ENCODE results near the gene RBPJ.
"Not testable (repeated sequence)": the region's sequence is repeated elsewhere in the genome, so short reads cannot be mapped to it uniquely, and the experiment has no call there.

Gene RBPJ

DNA sequence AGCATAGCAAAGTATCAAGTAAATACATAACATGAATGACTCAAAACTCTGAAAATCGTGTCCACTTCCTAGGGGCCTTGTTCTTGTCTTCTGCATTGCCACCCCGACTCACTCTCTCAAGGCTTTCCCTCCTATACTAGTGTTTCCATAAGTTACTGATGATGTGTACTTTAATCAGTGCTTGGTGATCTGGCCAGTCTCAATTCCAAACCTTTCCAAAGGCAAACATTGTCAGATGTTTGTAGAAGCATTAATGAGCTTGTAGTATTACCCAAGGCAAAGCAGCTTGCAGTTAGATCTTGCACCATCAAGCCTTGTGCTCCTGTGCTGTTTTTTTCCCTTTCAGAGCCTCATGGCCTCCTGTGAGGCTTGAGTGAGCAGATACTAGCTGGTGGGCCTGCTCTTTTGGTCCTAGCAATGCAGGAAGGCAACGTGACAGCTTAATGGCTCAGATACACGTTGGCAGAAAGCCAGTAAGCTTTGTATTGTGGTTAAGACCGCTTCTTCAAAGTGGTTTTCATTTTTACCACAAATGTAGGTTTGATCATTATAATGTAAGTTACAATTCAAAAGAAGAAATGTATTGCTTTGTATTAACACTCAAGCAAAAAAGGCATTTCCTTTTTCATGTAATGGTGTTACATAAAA lies 51.8 kb downstream of the RBPJ start:
- DNase-seq (ENCODE audit: low read depth, low spot score), result peak; percentile 41

DNA sequence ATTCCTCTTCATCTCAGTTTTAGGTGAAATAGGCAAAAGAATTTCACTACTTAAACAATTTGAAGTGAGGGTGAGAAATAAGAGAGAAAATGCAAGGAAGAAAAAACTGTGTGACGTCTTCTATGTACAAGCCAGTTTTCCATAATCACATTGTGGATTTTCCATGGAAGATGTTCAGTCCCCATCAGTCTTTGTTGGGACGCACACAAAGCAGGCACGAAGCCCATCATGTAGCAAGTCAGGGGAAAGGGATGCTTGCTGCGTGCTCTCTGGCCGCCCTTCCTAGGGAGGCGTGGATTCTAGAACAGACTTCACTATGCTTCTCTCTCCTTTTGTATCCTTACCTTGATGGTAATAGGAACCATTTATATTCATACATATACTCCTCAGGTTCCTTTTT lies 54.7 kb downstream of the RBPJ start:
- no peak for DNase-seq (ENCODE audit: low read depth, low spot score)

DNA sequence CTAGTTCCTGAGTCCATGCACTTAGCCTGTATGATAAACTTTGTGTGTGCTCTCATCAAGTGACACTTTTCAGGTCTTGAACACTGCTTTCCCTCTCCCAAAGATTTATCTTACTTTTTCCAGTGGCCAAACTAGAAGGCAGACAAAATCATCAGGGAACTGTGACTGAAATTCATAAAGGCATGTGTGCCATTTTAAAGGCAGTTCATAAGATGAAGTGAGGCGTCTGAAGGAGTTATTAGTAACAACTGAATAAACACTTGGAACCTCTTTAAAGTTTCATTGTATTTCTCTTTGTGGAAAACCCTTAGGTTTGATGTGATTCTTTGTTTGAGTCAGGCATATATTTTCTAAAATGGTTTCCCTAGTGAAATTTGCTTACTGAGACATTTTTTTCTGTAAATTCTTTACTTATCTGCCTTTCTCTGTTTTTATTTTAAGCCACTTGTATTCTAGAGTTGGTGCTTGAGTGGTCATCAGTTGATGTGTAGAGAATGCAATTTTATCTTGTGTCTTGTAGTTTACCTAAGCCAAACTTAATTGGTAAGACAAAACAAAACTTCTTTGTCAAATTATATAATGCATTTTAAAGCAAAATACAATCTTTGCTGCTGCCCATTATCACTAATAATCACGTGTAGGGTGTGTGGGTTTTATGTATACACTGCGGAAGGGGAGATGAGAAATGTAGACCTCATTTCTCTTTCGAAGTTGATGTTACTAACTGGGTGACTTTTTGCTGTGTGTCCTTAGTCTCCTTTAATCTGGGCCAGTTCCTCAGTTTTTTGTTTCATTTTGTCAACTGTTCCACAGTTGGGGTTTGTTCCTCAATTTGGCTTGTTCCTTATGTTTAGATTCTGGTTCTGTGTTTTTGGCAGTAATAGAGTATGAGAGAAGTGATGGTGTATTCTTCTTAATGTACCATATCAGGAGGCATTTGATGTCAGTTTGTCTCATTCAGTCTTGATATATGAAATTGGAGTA lies 56.8 kb downstream of the RBPJ start:
- DNase-seq (ENCODE audit: low read depth, low spot score), result no peak

DNA sequence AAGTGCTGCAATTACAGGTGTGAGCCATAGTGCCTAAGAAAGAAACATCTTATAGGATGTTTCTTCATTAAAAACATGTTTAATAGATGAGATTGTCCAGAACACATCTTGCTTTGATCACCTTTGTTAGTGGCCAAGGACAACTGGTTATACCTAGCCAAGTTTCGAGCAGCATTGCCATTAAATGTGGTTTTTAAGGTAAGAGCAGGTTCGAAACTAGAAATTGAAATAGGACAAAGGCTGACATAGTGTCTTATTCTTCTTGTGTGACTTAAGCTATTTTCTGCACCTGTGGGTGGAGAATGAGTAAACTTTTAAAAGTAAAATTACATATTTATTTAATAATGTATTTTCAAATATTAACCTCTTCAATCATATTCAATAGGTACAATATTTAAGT lies 59.0 kb downstream of the RBPJ start:
- no peak for DNase-seq (ENCODE audit: low read depth, low spot score)

DNA sequence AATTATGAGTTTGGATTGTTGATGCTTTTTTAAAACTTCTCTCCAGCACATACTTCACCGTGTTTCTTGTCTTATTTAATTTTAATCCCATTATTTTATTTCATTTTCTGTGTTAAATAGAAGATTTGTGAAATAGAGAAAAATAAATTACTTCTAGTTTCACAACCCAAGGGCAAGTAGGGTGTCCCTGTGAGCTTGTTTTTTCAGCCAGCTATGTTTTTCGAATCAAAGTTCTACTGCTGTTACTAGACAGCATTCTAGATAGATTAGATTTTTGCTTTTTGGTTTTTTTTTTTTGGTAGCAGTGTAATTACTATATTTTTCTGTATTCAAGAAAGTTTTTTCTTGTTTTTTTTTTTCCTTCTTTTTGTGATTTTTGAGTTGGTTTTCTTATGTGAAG lies 59.9 kb downstream of the RBPJ start:
- DNase-seq (ENCODE audit: low read depth, low spot score), result no peak

DNA sequence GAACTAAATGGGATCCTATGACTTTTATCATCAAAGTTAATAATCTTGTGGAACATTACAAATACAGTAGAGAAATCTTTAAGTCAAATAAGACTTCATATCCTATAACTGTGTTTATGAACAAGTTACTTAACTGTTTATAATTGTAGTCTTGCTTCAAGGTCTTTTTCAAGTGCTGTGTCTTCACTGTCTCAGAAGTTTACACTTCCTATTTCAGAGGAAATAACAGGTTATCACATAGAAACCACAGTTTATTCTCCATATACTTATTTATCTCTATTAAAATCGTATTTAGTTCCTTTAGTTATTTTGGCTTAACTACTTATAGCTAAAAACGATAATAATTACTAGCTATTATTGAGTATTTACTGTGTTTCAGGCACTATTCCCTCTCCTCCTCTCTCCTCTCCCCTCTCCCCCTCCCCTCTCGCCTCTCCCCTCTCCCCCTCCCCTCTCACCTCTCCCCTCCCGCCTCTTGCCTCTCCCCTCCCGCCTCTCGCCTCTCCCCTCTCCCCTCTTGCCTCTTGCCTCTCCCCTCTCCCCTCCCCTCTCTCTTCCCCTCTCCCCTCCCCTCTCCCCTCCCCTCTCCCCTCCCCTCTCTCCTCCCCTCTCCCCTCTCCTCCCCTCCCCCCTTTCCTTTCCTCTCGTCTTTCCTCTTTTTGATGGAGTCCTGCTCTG lies 63.7 kb downstream of the RBPJ start:
- no peak for DNase-seq (ENCODE audit: low read depth, low spot score)

DNA sequence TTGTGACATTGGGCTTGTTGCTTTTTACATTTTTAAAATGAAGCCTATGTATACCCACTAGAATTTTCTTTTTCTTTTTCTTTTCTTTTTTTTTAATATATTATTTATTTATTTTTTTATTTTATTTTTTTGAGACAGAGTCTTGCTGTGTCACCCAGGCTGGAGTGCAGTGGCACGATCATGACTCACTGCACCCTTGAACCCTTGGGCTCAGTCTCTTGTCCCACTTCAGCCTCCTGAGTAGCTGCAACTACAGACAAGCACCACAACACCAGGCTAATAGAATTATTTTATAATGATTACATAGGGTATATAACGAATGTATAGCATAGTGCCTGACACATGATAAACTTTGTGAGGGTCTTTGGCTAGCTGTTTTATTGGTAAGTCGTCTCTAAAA lies 64.9 kb downstream of the RBPJ start:
- no peak for DNase-seq (ENCODE audit: low read depth, low spot score)

DNA sequence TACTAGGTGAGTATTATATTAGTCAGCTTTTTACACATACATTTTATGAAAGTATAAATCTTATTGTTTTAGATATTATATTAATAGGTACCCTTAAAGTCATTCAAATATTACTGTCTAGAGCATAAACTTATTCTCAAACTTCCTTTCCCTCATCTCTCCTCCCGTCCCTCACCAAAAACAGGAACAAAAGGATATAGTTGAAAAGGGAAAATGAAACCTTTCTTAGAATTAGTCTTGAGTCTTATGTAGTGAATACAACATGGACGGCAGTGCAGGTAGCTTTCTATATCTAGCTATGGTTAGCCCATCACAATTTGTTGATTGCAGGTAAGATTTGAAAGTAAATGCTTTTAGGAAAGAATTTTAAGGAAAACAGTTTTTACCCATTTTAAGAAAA lies 65.6 kb downstream of the RBPJ start:
- DNase-seq (ENCODE audit: low read depth, low spot score), result no peak

DNA sequence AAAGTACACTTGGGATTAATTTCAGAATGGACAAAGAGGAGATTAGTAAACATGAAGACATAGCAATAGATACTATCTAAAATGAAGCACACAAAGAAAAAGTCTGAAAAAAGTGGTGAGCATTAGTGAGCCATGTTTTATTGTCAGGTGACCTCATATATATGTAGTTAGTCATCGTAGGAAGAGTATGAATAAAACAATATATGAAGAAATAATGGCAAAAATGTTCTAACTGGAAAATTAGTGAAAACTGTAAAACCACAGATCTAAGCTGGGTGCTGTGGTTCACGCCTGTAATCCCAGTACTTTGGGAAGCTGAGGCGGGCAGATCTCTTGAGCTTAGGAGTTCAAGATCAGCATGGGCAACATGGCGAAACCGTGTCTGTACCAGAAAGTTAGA lies 67.9 kb downstream of the RBPJ start:
- no peak for DNase-seq (ENCODE audit: low read depth, low spot score)

DNA sequence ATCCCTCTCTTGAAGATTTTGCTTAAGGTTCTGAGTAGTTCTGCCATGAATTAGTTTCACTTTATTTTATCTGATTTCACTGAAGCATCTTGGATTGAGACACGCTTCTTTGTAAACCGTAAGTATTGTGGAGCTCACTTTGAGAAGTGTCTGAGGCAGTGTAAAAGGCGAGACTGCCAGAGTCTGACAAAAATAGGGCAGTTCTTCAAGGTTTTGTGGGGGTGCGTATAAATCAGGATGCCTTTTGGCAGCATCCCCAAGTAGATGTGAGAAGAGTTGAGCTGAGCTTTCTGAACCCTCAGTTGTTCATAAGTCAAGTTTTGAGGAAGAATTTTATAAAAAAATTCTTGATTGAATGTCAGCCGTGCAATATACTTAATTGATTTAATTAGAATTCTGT lies 76.3 kb downstream of the RBPJ start:
- no peak for DNase-seq (ENCODE audit: low read depth, low spot score)

DNA sequence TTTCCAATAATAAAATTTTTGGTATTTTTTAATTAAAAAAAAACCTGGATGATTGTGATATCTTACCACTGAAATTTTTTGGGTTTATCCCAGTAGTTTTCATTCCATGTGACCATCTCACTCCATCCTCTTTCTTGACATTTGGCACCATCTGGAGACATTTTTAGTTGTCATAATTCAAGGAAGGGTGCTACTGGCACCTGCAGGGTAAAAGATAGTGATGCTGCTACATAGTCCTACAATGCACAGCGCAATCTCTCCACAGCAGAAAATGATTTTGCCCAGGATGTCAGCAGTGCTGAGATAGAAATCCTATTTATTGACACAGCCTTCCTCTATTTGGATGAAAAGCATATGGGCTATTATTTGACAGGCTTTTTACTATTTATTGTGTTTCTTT lies 79.3 kb downstream of the RBPJ start:
- no peak for DNase-seq (ENCODE audit: low read depth, low spot score)

DNA sequence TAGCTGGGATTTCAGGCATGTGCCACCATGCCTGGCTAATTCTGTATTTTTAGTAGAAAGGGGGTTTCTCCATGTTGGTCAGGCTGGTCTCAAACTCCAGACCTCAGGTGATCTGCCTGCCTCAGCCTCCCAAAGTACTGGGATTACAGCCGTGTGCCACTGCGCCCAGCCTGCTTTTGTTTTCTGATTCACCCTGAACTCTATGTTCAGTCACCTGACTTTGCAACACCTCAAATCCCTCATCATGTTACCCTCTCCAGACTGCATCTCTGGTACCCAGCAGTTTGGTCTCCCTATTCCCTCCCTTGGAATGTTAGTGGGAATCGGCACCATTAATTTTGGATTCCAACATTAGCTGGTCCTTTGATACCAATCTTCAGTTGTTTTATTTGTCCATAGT lies 81.2 kb downstream of the RBPJ start:
- DNase-seq (ENCODE audit: low read depth, low spot score), result not testable (repeated sequence)

DNA sequence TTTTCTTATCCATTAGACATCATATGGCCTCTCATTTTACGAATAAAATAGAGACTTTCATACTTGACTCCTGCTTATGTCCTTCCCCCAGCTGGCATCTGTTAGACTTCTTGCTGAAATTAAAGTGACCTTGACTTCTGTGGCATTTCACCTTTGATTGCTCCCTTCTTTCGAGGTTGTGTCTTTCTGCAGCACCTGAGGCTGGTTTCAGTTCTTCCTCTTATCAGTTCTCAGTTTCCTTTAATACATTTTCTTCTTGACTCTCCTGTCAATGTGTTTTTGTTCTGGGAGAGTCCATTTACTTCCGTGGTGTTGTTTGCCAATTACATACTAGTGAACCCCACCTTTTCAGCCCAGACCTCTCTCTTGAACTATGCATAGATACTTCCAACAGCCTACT lies 81.6 kb downstream of the RBPJ start:
- DNase-seq (ENCODE audit: low read depth, low spot score), result no peak

DNA sequence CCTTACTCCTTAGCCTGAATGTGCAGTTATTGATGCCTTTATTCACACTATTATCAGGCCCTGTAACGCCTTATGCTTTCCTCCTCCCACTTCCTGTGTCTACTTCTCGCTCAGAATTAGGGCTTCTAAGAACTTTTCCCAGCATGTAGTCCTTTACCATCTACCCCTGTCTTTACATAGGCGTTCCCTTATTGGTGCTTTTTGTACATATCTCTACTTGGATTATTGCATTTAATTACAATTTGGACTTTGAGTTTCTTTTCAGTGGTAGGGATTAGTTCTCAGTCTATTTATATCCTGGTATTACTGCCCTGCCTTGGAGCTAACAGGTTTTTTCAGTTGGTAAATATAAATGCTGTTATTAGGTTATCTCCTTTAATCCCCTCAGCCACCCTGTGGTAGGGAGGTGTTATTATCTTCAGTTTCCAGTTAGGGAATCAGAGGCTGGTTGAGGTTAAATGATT lies 84.0 kb downstream of the RBPJ start:
- no peak for DNase-seq (ENCODE audit: low read depth, low spot score)

DNA sequence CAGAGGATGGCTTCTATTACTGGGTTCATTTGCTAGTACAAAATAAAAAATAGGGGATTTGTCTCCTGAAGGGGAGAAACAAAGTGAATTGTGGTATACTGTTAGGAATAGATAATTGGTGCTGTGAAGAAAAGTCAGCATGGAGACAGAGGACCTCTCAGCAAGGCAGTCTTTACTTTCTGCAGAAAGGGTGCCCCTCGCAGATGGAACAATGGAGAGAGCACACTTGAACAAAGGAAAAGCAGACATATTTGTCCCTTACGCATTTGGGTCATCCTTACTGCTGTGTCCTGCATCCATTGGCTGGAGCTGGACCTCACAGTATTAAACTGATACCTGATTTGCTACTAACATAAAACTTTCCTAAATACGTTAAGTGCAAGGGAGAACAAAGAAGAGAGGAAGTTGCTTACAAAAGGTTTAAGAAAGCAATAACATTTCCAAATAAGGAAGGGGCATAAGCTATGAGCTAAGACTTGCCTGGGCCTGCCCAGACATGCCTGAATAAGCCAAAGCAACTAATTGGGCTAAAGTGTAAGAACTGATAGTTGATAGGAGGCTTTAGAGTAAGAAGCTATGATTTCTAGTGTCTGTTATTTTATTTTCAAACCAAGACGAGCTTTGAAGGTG lies 85.6 kb downstream of the RBPJ start:
- no peak for DNase-seq (ENCODE audit: low read depth, low spot score)

DNA sequence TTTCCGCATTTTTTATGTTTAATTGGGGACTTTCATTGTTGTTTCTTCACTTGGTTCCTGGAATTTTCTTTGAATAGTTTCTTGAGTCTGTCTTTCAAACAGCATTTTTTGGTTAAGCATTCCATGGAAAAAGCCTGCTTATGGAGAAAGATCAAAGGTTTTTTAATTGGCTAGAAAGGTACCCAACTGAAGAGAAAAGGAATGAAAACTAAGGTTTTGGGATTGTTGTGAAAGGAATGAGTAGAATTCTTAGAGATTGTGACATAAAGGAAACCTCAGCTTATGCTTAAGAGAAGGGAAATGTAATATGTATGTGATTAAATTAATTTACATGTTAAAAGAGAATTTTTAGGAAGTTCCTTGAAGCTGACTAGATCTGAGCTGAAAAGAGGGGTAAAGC lies 86.7 kb downstream of the RBPJ start:
- no peak for DNase-seq (ENCODE audit: low read depth, low spot score)

DNA sequence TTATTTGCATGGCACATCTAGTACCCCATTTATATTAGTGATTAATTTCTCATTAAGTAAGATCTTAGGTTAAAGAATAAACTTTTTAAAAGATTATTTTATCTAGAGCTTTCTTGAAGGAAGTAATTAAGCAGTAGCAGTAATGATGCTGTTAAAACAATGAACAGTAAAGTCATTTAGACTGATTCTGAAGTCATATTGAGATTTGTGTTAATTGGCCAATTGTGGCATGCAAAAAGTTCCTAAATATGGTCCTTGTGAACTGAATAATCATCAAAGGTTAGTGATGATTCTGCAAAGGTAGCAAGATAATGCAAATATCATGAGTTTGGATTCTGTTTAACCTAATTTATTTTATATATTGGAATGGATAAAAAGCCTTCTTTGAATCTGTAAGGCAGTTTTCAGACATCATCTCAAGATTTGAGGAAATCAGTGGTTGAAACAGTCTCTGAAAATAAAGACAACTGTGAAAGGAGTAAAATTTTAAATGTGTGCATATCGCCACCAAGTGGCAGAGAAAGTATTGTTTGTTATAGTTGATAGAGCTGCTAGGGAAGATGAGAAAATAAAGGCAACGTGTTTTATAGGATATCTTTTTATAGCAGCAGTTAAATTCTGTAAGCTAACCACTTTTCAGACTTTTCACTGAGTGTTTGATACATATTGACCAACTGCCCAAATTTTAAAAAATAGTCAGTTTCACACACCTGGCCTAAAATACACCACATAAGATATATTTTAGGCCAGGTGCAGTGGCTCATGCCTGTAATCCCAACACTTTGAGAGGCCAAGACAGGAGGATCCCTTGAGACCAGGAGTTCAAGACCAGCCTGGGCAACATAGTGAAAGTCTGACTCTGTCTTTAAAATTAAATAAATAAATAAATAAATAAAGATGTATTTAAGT lies 89.8 kb downstream of the RBPJ start:
- peak; percentile 33 for DNase-seq (ENCODE audit: low read depth, low spot score)

DNA sequence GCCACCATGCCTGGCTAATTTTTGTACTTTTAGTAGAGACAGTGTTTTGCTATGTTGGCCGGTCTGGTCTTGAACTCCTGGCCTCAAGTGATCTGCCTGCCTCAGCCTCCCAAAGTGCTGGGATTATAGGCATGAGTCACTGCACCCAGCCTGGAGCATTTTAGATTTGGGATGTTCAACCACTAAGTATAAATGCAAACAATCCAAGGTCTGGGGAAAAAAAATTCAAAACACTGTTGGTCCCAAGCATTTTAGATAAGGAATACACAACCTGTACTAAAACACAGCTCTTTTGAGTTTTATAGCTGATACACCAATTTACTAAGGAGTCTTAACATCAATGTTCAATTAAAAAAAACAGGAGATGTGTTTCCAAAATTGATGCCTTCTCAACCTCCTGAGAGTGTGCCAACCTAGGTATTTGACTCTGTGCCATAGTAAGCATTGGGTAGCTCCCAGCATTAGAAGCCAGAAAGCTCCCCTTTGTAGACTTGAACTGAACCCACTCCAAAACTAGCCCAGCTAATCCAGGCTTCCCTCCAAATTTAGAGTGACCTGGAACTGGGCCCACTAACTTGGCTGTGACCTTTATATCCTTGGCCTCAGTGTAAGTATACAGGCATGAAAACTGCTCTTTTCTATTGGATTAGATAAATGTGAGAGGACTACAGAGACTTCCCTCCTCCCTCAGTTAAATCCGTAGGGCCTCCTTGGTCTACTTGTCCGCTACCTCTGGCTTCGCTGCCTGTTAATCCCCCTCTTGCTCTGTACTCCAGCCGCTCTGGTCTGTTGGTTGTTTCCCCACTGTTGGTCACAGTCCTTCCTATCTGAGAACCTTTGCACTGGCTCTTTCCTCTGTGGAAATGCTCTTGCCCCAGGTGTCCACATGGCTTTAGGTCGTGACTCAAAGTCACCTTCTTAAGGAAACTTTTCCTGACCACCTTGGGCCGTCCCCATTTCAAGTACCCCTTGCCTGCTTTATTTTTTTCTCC lies 91.9 kb downstream of the RBPJ start:
- DNase-seq (ENCODE audit: low read depth, low spot score), result no peak

DNA sequence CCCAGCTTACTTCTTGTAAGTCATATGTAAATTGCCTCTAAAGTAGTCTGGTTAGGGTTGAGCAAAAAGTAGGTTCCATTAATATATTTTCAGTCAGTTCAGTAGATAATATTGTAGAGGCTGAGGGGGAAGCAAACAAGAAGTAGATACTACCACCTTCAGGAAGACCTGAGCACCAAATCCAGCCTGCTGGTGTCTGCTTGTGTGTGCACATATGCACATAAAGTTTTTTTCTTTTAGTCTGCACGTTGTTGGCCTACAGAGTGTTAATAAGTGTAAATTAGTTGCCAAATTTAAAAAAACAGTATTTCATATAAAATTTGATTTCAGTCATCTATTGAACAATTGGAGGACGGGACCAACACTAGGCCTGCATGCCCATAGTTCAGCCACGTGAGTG lies 92.8 kb downstream of the RBPJ start:
- DNase-seq (ENCODE audit: low read depth, low spot score), result no peak

DNA sequence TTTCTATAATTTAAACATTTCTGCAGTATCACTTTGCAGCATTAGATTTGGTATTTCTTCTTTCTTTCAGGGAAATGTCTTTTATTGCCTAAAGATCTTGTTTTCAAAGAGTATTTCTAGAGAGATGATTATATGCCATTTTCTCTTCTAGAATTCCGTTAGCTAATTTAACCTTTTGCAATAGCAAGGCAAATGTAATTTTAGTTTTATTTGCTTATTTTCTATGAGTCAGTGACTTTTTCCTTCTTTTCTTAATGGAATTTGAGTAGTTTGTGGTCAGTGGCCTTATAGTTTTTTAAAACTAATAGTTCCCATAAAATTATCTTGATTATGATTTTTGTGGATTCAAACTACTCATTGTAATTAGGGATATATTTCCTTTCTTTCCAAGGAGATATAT lies 97.3 kb downstream of the RBPJ start:
- no peak for DNase-seq (ENCODE audit: low read depth, low spot score)

Data from smooth muscle cell of the brain vasculature (primary cell).